ENCODE results near the gene B4GALT2.

DNA sequence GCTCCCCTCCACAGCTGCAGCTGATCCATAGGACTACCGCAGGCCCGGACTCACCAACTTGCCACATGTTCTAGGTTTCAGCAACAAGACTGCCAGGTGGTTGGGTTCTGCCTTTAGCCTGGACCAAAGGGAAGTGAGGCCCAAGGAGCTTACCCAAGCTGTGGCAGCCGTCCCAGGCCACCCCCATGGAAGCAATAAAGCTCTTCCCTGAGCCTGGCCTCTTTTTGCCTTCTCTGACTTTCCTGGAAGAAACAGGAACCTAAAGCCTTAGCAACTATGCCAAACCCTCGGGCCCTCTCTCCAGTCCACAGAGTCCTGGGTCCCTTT, 48.1 kb upstream of the B4GALT2 start:
- TF ChIP-seq, protein P1, sequence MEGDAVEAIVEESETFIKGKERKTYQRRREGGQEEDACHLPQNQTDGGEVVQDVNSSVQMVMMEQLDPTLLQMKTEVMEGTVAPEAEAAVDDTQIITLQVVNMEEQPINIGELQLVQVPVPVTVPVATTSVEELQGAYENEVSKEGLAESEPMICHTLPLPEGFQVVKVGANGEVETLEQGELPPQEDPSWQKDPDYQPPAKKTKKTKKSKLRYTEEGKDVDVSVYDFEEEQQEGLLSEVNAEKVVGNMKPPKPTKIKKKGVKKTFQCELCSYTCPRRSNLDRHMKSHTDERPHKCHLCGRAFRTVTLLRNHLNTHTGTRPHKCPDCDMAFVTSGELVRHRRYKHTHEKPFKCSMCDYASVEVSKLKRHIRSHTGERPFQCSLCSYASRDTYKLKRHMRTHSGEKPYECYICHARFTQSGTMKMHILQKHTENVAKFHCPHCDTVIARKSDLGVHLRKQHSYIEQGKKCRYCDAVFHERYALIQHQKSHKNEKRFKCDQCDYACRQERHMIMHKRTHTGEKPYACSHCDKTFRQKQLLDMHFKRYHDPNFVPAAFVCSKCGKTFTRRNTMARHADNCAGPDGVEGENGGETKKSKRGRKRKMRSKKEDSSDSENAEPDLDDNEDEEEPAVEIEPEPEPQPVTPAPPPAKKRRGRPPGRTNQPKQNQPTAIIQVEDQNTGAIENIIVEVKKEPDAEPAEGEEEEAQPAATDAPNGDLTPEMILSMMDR (IDR thresholded peaks at IDR 0.05): no peak
- no peak for TF ChIP-seq EP300 (IDR thresholded peaks at IDR 0.05)
- no peak for TF ChIP-seq POLR2A (IDR thresholded peaks at IDR 0.05; ENCODE audit: low read depth)
